Activated T-helper 1 cell treated with anti-CD3 and anti-CD28 coated beads, Interleukin-2, amount 50 U/mL, for 16 hours (primary cell): ENCODE measurements around the gene VSTM2L.

Experiments used
- DNase-seq, 2 donors: peaks; one replicate each; pipeline ENCODE4 v3.0.0-alpha.2; 2020; ENCODE audit warnings: low read depth in 1 of 2, low spot score in 1 of 2

Gene VSTM2L

GRCh38 chr20:37936041-37936440 lies 33.1 kb downstream of the VSTM2L start:
- no peak for DNase-seq

GRCh38 chr20:37936451-37936850 lies 33.5 kb downstream of the VSTM2L start:
- no peak for DNase-seq

- no peak for DNase-seq
Observed at GRCh38 chr20:37937686-37938085, 34.8 kb downstream of the VSTM2L start.

GRCh38 chr20:37938181-37938750 lies 35.3 kb downstream of the VSTM2L start:
- DNase-seq: no peak

- no peak for DNase-seq
Observed at GRCh38 chr20:37938954-37939353, 36.0 kb downstream of the VSTM2L start.

- no peak for DNase-seq
Observed at GRCh38 chr20:37939701-37940560, 37.0 kb downstream of the VSTM2L start.

GRCh38 chr20:37940858-37941257 lies 37.9 kb downstream of the VSTM2L start:
- no peak for DNase-seq

GRCh38 chr20:37941332-37941731 lies 38.4 kb downstream of the VSTM2L start:
- no peak for DNase-seq

- no peak for DNase-seq
Observed at GRCh38 chr20:37941992-37942391, 39.1 kb downstream of the VSTM2L start.

- no peak for DNase-seq
Observed at GRCh38 chr20:37943033-37943432, 40.1 kb downstream of the VSTM2L start.

GRCh38 chr20:37943501-37944455 lies 40.9 kb downstream of the VSTM2L start:
- DNase-seq: no peak

GRCh38 chr20:37944456-37944981 lies 41.6 kb downstream of the VSTM2L start:
- no peak for DNase-seq

- no peak for DNase-seq
Observed at GRCh38 chr20:37945091-37945547, 42.2 kb downstream of the VSTM2L start.

- DNase-seq: no peak
Observed at GRCh38 chr20:37946946-37947345, 44.0 kb downstream of the VSTM2L start.

- DNase-seq: no peak
Observed at GRCh38 chr20:37947943-37948342, 45.0 kb downstream of the VSTM2L start.

- DNase-seq: no peak
Observed at GRCh38 chr20:37948956-37949355, 46.0 kb downstream of the VSTM2L start.

GRCh38 chr20:37954190-37954589 lies 51.3 kb downstream of the VSTM2L start:
- DNase-seq: no peak

GRCh38 chr20:37954626-37955025 lies 51.7 kb downstream of the VSTM2L start:
- no peak for DNase-seq

- no peak for DNase-seq
Observed at GRCh38 chr20:37955511-37955910, 52.6 kb downstream of the VSTM2L start.

GRCh38 chr20:37956107-37956585 lies 53.2 kb downstream of the VSTM2L start:
- DNase-seq: no peak
